HepG2 (cell line): Measurements from ENCODE around the gene FBXL2.

ENCODE experiments used
- RFX5 ChIP-seq: IDR thresholded peaks from 2 replicates; pipeline ENCODE4 v1.6.1; 2011; ENCODE audit warnings: low read depth, low read length, improper control_type of control experiment
- SIN3B ChIP-seq: fragments of 150-350 bp; IDR thresholded peaks from 2 replicates; pipeline ENCODE4 v1.6.1; 2014; ENCODE audit warnings: low read length
- ZNF10 ChIP-seq: sonication (generic); formaldehyde crosslinking; IDR thresholded peaks from 2 replicates; pipeline ENCODE4 v1.4.0; 2020; ENCODE audit warnings: mild to moderate bottlenecking, low read depth, missing genetic modification reagents, borderline replicate concordance
- TF ChIP-seq, protein P1 (sequence below): sonication (generic); formaldehyde crosslinking; IDR thresholded peaks from 2 replicates; pipeline ENCODE4 v1.4.0; 2020; ENCODE audit warnings: mild to moderate bottlenecking, missing genetic modification reagents, borderline replicate concordance
- TF ChIP-seq, protein P2 (sequence below): sonication (generic); formaldehyde crosslinking; IDR thresholded peaks from 2 replicates; pipeline ENCODE4 v1.4.0; 2020; ENCODE audit warnings: mild to moderate bottlenecking, missing genetic modification reagents
- TF ChIP-seq, protein P3 (sequence below): sonication (generic); formaldehyde crosslinking; IDR thresholded peaks from 2 replicates; pipeline ENCODE4 v1.5.0; 2020; ENCODE audit warnings: mild to moderate bottlenecking, missing genetic modification reagents, moderate library complexity

DNA sequence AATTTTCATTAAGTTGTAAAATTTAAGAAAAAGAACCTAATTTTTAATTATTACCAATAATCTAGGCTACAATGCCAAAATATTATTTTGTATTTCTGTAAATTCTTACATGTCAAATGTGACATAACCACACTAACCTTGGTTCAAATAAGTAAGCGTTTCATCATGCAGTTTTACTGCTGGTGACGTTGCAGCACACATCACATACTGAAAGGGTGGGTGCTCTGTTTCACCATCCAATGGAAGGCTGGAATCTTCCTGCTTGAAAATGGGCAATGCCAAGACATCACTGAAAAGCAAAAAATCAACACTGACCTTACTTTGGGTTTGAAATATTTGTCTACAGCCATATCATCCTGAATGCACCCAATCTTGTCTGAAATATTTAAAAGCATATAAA is 148.2 kb downstream of the FBXL2 start:
- TF ChIP-seq, protein P1, sequence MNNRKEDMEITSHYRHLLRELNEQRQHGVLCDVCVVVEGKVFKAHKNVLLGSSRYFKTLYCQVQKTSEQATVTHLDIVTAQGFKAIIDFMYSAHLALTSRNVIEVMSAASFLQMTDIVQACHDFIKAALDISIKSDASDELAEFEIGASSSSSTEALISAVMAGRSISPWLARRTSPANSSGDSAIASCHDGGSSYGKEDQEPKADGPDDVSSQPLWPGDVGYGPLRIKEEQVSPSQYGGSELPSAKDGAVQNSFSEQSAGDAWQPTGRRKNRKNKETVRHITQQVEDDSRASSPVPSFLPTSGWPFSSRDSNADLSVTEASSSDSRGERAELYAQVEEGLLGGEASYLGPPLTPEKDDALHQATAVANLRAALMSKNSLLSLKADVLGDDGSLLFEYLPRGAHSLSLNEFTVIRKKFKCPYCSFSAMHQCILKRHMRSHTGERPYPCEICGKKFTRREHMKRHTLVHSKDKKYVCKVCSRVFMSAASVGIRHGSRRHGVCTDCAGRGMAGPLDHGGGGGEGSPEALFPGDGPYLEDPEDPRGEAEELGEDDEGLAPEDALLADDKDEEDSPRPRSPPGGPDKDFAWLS (CRISPR knock-in tag): no peak
- no peak for TF ChIP-seq RFX5
- no peak for TF ChIP-seq ZNF10 (CRISPR knock-in tag)
- TF ChIP-seq, protein P2, sequence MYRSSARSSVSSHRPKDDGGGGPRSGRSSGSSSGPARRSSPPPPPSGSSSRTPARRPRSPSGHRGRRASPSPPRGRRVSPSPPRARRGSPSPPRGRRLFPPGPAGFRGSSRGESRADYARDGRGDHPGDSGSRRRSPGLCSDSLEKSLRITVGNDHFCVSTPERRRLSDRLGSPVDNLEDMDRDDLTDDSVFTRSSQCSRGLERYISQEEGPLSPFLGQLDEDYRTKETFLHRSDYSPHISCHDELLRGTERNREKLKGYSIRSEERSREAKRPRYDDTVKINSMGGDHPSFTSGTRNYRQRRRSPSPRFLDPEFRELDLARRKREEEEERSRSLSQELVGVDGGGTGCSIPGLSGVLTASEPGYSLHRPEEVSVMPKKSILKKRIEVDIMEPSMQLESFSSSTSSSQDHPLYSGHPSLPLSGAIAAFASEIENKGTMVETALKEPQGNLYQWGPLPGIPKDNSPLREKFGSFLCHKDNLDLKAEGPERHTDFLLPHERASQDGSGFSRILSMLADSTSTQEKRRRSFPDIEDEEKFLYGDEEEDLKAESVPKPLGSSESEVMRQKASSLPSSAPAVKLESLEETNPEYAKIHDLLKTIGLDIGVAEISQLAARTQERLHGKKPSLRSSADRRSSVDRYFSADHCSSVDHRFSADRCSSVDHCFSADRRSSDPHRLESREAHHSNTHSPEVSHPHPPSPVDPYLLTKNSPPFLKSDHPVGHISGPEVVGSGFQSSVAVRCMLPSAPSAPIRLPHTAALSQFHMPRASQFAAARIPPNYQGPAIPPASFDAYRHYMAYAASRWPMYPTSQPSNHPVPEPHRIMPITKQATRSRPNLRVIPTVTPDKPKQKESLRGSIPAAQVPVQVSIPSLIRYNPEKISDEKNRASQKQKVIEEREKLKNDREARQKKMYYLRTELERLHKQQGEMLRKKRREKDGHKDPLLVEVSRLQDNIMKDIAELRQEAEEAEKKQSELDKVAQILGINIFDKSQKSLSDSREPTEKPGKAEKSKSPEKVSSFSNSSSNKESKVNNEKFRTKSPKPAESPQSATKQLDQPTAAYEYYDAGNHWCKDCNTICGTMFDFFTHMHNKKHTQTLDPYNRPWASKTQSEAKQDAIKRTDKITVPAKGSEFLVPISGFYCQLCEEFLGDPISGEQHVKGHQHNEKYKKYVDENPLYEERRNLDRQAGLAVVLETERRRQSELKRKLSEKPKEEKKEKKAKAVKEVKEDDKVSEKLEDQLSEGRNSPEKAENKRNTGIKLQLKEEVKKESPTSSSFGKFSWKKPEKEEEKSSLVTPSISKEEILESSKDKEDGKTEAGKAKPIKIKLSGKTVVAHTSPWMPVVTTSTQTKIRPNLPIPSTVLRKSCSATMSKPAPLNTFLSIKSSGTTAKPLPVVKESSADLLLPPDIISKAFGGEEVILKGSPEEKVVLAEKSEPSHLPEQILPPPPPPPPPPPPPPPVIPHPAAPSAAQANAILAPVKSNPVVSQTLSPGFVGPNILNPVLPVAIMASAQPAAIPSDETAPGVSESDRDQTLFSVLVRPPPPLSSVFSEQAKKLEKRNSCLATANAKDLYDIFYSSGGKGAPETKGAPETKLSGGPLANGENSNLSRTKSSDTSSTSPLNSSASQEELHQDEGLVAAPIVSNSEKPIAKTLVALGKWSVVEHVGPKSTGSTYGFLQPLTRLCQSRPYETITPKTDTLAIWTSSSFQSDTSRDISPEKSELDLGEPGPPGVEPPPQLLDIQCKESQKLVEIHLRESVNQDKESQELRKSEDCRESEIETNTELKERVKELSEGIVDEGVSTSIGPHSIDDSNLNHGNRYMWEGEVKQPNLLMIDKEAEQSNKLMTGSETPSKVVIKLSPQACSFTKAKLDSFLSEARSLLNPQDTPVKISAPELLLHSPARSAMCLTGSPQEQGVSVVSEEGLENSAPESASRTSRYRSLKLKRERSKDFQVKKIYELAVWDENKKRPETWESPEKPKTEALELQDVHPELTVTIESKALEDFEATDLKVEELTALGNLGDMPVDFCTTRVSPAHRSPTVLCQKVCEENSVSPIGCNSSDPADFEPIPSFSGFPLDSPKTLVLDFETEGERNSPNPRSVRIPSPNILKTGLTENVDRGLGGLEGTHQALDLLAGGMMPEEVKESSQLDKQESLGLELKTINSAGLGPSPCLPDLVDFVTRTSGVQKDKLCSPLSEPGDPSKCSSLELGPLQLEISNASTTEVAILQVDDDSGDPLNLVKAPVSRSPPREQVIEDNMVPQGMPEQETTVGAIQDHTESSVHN (CRISPR knock-in tag): no peak
- no peak for TF ChIP-seq SIN3B
- TF ChIP-seq, protein P3, sequence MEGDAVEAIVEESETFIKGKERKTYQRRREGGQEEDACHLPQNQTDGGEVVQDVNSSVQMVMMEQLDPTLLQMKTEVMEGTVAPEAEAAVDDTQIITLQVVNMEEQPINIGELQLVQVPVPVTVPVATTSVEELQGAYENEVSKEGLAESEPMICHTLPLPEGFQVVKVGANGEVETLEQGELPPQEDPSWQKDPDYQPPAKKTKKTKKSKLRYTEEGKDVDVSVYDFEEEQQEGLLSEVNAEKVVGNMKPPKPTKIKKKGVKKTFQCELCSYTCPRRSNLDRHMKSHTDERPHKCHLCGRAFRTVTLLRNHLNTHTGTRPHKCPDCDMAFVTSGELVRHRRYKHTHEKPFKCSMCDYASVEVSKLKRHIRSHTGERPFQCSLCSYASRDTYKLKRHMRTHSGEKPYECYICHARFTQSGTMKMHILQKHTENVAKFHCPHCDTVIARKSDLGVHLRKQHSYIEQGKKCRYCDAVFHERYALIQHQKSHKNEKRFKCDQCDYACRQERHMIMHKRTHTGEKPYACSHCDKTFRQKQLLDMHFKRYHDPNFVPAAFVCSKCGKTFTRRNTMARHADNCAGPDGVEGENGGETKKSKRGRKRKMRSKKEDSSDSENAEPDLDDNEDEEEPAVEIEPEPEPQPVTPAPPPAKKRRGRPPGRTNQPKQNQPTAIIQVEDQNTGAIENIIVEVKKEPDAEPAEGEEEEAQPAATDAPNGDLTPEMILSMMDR: no peak
